HL-60/S4 (cell line): Measurements from ENCODE around the gene SPATA17.
"Not testable (repeated sequence)": the region's sequence is repeated elsewhere in the genome, so short reads cannot be mapped to it uniquely, and the experiment has no call there.

Source experiments
- in situ Hi-C: fragments of 300-500 bp; cut with MboI; formaldehyde crosslinking; loops from 2 replicates; pipeline ENCODE4 v1.14.3; 2022; ENCODE audit warnings: low sequenced_read_pairs

Gene SPATA17

GRCh38 chr1:217673387-217673786 lies 42.2 kb downstream of the SPATA17 start:
- in situ Hi-C loops: no loop called here

- in situ Hi-C loops: no loop called here
Observed at GRCh38 chr1:217674028-217674729, 43.0 kb downstream of the SPATA17 start.

- in situ Hi-C loops: no loop called here
Observed at GRCh38 chr1:217681806-217682205, 50.7 kb downstream of the SPATA17 start.

- in situ Hi-C loops: no loop called here
Observed at GRCh38 chr1:217687511-217687910, 56.4 kb downstream of the SPATA17 start.

- in situ Hi-C loops: not testable (repeated sequence)
Observed at GRCh38 chr1:217696140-217696539, 65.0 kb downstream of the SPATA17 start.

GRCh38 chr1:217703326-217703725 lies 72.2 kb downstream of the SPATA17 start:
- in situ Hi-C loops: no loop called here

- in situ Hi-C loops: no loop called here
Observed at GRCh38 chr1:217712925-217713597, 81.9 kb downstream of the SPATA17 start.

- in situ Hi-C loops: no loop called here
Observed at GRCh38 chr1:217715681-217716080, 84.5 kb downstream of the SPATA17 start.

GRCh38 chr1:217717959-217718358 lies 86.8 kb downstream of the SPATA17 start:
- in situ Hi-C loops: no loop called here

GRCh38 chr1:217718873-217719272 lies 87.7 kb downstream of the SPATA17 start:
- in situ Hi-C loops: no loop called here

GRCh38 chr1:217721692-217722091 lies 90.5 kb downstream of the SPATA17 start:
- in situ Hi-C loops: no loop called here

- in situ Hi-C loops: no loop called here
Observed at GRCh38 chr1:217734973-217735372, 103.8 kb downstream of the SPATA17 start.

- in situ Hi-C loops: no loop called here
Observed at GRCh38 chr1:217747156-217747769, 116.1 kb downstream of the SPATA17 start.

- in situ Hi-C loops: no loop called here
Observed at GRCh38 chr1:217769768-217770167, 138.6 kb downstream of the SPATA17 start.

GRCh38 chr1:217770918-217771317 lies 139.8 kb downstream of the SPATA17 start:
- in situ Hi-C loops: no loop called here

- in situ Hi-C loops: no loop called here
Observed at GRCh38 chr1:217776693-217777092, 145.5 kb downstream of the SPATA17 start.

GRCh38 chr1:217781056-217781455 lies 149.9 kb downstream of the SPATA17 start:
- in situ Hi-C loops: no loop called here

- in situ Hi-C loops: no loop called here
Observed at GRCh38 chr1:217791091-217791490, 159.9 kb downstream of the SPATA17 start.

GRCh38 chr1:217805792-217806191 lies 174.6 kb downstream of the SPATA17 start:
- in situ Hi-C loops: no loop called here

- in situ Hi-C loops: no loop called here
Observed at GRCh38 chr1:217812175-217812574, 181.0 kb downstream of the SPATA17 start.

- in situ Hi-C loops: no loop called here
Observed at GRCh38 chr1:217813031-217813430, 181.9 kb downstream of the SPATA17 start.

- in situ Hi-C loops: no loop called here
Observed at GRCh38 chr1:217837691-217838090, 206.5 kb downstream of the SPATA17 start.
